HL-60 (cell line): ENCODE measurements around the gene SOS2.

Source experiments
- DNase-seq, 2 experiments: peaks; one replicate each; pipeline ENCODE4 v3.0.0-alpha.2; 2010 to 2020; ENCODE audit warnings: low read depth in 1 of 2, low spot score in 1 of 2
- H3K27ac ChIP-seq: fragments of 250-450 bp; sonication (Bioruptor Pico); replicated peaks from 2 replicates; pipeline ENCODE4 v1.5.1; 2020; ENCODE audit warnings: mild to moderate bottlenecking, moderate library complexity
- H3K27me3 ChIP-seq: fragments of 250-450 bp; sonication (Bioruptor Pico); 2 replicates; pipeline ENCODE4 v1.5.1; 2021; ENCODE audit warnings: mild to moderate bottlenecking, moderate library complexity; ENCODE audit not compliant: insufficient read depth, poor library complexity, severe bottlenecking
- H3K4me3 ChIP-seq: replicated peaks from 2 replicates; pipeline ENCODE4 v1.5.1; 2011; ENCODE audit warnings: mild to moderate bottlenecking, control low read depth, low read length; ENCODE audit not compliant: insufficient read depth
- GABPA ChIP-seq: IDR thresholded peaks from 2 replicates; pipeline ENCODE4 v1.6.1; 2012; ENCODE audit warnings: low read depth
- POLR2AphosphoS5 ChIP-seq: IDR thresholded peaks from 2 replicates; pipeline ENCODE4 v1.6.1; 2012; ENCODE audit warnings: low read depth
- SPI1 ChIP-seq: IDR thresholded peaks from 2 replicates; pipeline ENCODE4 v1.6.1; 2012; ENCODE audit warnings: low read depth, mild to moderate bottlenecking, borderline replicate concordance
- TF ChIP-seq, protein P1 (sequence below): IDR thresholded peaks from 2 replicates; pipeline ENCODE4 v1.6.1; 2012; ENCODE audit warnings: low read depth; ENCODE audit not compliant: insufficient replicate concordance
- TF ChIP-seq, protein P2 (sequence below): IDR thresholded peaks from one replicate; pipeline ENCODE4 v1.5.1; 2011; ENCODE audit warnings: low read length, control low read depth, inconsistent platforms; ENCODE audit not compliant: insufficient read depth

The SOS2 gene

DNA sequence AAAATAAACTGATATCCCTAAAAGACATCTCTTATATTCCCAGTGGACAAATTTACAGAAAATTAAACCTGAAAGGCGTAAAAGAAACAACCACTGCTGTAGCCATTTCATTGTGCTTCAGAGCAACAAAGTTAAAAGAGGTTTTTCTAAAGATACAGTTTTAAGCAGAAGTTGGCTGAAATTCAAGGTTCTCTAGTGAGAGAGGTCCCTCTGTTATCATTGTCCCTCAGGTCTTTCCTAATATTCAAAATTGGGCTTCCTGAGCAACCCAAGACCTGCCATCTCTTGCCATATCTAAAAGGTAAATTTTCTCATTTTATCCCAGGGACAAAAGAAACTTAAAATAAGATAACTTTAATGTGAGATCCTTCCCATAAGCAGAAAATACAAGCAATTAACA is 10.7 kb upstream of the SOS2 start:
- no peak for DNase-seq
- Histone ChIP-seq H3K27ac (no peak overlapping the region), H3K27me3 (no peaks in the 10 kb centered on the region), H3K4me3 (no peak overlapping the region)
- TF ChIP-seq POLR2AphosphoS5 (no peak), SPI1 (no peak), GABPA (no peak)
- TF ChIP-seq, protein P1, sequence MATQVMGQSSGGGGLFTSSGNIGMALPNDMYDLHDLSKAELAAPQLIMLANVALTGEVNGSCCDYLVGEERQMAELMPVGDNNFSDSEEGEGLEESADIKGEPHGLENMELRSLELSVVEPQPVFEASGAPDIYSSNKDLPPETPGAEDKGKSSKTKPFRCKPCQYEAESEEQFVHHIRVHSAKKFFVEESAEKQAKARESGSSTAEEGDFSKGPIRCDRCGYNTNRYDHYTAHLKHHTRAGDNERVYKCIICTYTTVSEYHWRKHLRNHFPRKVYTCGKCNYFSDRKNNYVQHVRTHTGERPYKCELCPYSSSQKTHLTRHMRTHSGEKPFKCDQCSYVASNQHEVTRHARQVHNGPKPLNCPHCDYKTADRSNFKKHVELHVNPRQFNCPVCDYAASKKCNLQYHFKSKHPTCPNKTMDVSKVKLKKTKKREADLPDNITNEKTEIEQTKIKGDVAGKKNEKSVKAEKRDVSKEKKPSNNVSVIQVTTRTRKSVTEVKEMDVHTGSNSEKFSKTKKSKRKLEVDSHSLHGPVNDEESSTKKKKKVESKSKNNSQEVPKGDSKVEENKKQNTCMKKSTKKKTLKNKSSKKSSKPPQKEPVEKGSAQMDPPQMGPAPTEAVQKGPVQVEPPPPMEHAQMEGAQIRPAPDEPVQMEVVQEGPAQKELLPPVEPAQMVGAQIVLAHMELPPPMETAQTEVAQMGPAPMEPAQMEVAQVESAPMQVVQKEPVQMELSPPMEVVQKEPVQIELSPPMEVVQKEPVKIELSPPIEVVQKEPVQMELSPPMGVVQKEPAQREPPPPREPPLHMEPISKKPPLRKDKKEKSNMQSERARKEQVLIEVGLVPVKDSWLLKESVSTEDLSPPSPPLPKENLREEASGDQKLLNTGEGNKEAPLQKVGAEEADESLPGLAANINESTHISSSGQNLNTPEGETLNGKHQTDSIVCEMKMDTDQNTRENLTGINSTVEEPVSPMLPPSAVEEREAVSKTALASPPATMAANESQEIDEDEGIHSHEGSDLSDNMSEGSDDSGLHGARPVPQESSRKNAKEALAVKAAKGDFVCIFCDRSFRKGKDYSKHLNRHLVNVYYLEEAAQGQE = no peak
- TF ChIP-seq, protein P2, sequence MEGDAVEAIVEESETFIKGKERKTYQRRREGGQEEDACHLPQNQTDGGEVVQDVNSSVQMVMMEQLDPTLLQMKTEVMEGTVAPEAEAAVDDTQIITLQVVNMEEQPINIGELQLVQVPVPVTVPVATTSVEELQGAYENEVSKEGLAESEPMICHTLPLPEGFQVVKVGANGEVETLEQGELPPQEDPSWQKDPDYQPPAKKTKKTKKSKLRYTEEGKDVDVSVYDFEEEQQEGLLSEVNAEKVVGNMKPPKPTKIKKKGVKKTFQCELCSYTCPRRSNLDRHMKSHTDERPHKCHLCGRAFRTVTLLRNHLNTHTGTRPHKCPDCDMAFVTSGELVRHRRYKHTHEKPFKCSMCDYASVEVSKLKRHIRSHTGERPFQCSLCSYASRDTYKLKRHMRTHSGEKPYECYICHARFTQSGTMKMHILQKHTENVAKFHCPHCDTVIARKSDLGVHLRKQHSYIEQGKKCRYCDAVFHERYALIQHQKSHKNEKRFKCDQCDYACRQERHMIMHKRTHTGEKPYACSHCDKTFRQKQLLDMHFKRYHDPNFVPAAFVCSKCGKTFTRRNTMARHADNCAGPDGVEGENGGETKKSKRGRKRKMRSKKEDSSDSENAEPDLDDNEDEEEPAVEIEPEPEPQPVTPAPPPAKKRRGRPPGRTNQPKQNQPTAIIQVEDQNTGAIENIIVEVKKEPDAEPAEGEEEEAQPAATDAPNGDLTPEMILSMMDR = no peak

DNA sequence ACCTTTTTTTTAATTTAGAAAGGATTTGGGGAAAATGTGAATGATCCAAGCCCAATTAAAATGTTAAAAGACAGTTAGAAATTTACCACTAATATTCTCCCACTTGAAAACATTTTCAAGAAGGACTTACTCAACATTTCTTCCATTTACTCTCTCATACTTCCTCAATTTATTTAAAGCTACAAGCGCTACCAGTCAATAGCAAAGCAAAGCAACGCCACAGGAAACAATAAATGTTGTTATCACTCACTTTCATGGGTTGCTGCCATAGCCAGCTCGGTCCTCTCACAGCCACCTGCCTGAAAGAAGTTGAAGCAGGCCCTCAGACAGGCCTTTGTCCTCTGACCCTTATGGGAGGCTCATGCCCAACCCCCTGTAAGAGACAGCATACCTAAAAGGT is 6.0 kb upstream of the SOS2 start:
- TF ChIP-seq SPI1 (no peak), GABPA (no peak), POLR2AphosphoS5 (no peak)
- TF ChIP-seq, protein P2 = no peak
- TF ChIP-seq, protein P1 = no peak
- Histone ChIP-seq H3K4me3 (no peak overlapping the region), H3K27me3 (no peaks in the 10 kb centered on the region), H3K27ac (peak overlapping the region; percentile 58)
- DNase-seq = peak in 1 of 2 experiments; percentile 58

DNA sequence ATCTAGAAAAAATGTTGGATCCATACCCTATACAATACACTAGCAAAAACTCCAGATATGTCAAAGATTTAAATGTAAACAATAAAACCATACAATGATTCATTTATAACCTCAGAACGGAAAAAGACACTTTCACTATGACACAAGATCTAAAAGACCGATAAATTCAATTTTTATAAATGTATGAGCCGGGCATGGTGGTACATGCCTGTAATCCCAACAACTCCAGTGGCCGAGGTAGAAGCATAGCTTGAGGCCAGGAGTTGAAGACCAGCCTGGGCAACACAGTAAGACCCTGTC is 2.5 kb upstream of the SOS2 start:
- Histone ChIP-seq H3K27ac (no peak overlapping the region), H3K4me3 (no peak overlapping the region), H3K27me3 (no peaks in the 10 kb centered on the region)
- TF ChIP-seq, protein P2 = no peak
- TF ChIP-seq SPI1 = no peak
- TF ChIP-seq POLR2AphosphoS5 = no peak
- no peak for TF ChIP-seq GABPA
- TF ChIP-seq, protein P1 = no peak
- no peak for DNase-seq
